IPS DF 4.7 (cell line): ENCODE data around the gene CDV3.
"Not testable (repeated sequence)": the region's sequence is repeated elsewhere in the genome, so short reads cannot be mapped to it uniquely, and the experiment has no call there.

Source experiments
- DNase-seq: peaks from one replicate; pipeline ENCODE4 v3.0.0-alpha.2; 2013; ENCODE audit warnings: low spot score; ENCODE audit errors: extremely low read depth

Gene CDV3, protein sequence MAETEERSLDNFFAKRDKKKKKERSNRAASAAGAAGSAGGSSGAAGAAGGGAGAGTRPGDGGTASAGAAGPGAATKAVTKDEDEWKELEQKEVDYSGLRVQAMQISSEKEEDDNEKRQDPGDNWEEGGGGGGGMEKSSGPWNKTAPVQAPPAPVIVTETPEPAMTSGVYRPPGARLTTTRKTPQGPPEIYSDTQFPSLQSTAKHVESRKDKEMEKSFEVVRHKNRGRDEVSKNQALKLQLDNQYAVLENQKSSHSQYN

GRCh38 chr3:133573629-133574194, at the start of gene CDV3:
Gene CDV3 (plus strand): TSS chr3:133573686. CDS start chr3:133574045, 359 bp downstream.
- no peak for DNase-seq

- DNase-seq = not testable (repeated sequence)
These were observed 49.7 kb upstream of the CDV3 start for GRCh38 chr3:133523758-133524157.

- DNase-seq = no peak
These were observed 48.1 kb upstream of the CDV3 start for GRCh38 chr3:133525435-133525834.

- DNase-seq = no peak
These were observed 46.3 kb upstream of the CDV3 start for GRCh38 chr3:133527081-133527715.

DNA sequence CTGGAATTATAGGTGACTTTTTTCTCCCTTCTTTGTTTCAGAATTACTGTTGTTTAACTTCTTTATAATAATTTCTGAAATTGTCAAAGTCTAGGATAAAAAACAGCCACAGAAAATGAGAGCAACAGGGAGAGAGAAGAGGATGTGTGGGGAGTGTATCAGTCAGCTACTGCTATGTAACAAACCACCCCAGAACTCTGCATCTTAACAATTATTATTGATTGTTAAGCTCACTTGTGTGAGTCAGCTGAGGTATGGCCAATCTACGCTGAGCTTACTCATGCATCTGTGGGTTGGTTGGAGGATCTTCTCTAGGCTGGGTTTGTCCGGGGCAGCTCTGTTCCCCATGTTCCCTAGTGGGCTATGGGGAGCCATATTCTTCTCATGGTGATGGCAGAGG, 43.7 kb upstream of the CDV3 start:
- DNase-seq = no peak

- DNase-seq = no peak
These were observed 41.5 kb upstream of the CDV3 start for GRCh38 chr3:133531981-133532380.

- DNase-seq = no peak
These were observed 40.5 kb upstream of the CDV3 start for GRCh38 chr3:133532951-133533350.

DNA sequence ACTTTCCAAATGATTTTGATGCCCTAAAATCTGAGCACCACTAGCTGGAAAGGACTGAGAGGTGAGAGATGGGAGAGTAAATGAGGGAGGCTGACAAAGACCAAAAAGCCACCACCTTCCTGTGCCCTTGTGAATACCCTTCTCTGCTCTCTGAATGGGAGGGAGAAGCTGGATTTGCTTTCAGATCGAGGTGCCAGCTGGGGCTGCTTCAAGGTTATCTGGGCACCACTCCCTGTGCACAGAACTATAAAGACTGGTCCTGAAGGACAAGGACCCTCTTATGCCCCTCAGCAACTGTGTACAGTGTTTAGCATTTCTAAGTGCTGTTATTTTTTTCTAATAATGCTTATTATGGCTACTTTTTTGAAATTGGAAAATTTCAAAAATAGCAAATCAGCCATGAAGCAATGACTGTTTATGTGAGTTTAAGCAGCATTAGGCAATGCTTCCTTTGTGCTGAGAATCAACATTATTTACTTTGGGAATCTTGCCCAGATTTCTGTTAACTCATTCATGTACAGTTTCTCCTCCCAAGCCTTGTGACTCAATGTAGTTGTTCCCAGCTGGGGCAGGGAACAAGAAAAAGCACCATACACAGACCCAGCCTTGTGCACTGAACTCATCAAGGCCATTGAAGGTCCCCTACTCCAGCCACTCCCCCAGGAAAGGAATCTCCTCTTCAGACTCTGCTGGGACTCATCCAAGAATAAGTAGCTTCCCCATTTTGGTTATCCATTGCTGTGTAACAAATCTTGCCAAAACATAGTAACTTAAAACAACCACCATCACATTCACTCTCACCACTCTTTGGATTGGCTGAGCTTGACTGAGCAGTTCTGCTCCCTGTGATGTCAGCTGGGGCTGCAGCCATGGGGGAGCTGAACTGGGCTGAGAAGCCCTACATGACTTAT, 37.3 kb upstream of the CDV3 start:
- DNase-seq = no peak

GRCh38 chr3:133537131-133537530, 36.4 kb upstream of the CDV3 start:
- not testable (repeated sequence) for DNase-seq

DNA sequence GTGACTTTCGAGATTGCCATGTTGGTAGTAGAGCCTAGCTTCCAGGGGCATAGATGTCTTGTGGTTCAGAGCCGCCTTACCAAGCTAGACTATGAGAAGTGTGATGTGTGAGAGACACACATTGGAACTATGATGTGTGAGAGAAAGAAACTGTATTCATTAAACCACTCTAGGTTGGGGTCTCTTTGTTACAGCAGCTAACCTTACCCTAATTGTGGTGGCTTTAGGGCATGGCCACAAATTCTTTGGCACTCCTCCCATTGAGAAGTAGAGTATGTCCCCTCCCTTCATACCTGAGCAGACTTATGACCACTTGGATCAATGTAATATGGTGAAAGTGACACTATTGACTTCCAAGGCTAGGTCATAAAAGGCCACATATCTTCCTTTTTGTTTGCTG, 35.3 kb upstream of the CDV3 start:
- DNase-seq = no peak

- no peak for DNase-seq
These were observed 32.4 kb upstream of the CDV3 start for GRCh38 chr3:133540896-133541674.

DNA sequence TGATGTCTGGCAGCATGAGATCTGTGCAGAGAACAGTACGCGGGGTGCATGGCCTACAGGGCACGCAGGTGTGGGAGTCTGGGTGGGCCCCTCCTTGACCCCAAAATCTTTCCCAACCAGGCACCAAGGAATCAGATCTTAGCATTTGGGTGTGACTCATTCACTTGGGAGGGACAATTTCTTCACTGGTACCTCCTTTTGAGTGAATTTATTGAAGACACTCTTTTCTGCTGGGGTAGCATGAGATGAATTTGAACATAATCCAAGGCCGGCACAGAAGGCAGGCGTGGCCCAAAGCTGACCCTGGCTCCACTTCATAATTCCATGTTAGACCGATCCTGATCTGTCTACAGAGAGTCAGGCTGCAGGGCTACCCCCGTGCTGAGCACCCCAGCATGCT, 30.6 kb upstream of the CDV3 start:
- no peak for DNase-seq

- DNase-seq = not testable (repeated sequence)
These were observed 28.5 kb upstream of the CDV3 start for GRCh38 chr3:133544983-133545382.

GRCh38 chr3:133547432-133548041, 25.9 kb upstream of the CDV3 start:
- no peak for DNase-seq

GRCh38 chr3:133548090-133548489, 25.4 kb upstream of the CDV3 start:
- DNase-seq = no peak

- no peak for DNase-seq
These were observed 23.9 kb upstream of the CDV3 start for GRCh38 chr3:133549565-133549964.

GRCh38 chr3:133551589-133551988, 21.9 kb upstream of the CDV3 start:
- DNase-seq = not testable (repeated sequence)

GRCh38 chr3:133561679-133562078, 11.8 kb upstream of the CDV3 start:
- DNase-seq = no peak

DNA sequence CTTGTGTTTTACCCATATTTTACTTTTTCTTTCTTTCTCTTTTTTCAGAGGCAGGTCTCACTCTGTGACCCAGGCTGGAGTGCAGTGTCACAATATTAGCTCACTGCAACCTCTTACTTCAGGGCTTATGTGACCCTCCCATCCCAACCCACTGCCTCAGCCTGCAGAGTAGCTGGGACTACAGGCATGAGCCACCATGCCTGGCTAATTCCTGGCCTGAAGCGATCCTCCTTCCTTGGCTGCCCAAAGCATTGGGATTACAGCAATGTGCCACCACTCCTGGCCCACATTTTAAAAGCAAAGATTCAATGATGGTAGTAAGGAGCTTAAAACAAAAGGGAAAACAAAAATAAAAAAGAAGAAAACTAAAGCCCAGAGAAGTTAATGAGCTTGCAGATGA, 11.1 kb upstream of the CDV3 start:
- no peak for DNase-seq

- no peak for DNase-seq
These were observed 10.3 kb upstream of the CDV3 start for GRCh38 chr3:133563186-133563591.

GRCh38 chr3:133563816-133564215, 9.7 kb upstream of the CDV3 start:
- no peak for DNase-seq
